HepG2 (cell line): ENCODE data around the gene SLC25A25. TPM values are rescaled to one million over a fixed set of nuclear protein-coding genes. Genes with fewer than 3 reads are reported as not detected.

ENCODE experiments used
- ARID2 ChIP-seq: sonication (generic); formaldehyde crosslinking; IDR thresholded peaks from 2 replicates; pipeline ENCODE4 v1.8.1; 2022; ENCODE audit warnings: mild to moderate bottlenecking, missing genetic modification reagents, borderline replicate concordance
- BRD4 ChIP-seq: sonication (generic); formaldehyde crosslinking; IDR thresholded peaks from 2 replicates; pipeline ENCODE4 v1.4.0; 2020; ENCODE audit warnings: missing genetic modification reagents
- CREB3 ChIP-seq: sonication (generic); formaldehyde crosslinking; IDR thresholded peaks from 2 replicates; pipeline ENCODE4 v1.5.0; 2020; ENCODE audit warnings: missing genetic modification reagents
- EED ChIP-seq: sonication (generic); formaldehyde crosslinking; IDR thresholded peaks from 2 replicates; pipeline ENCODE4 v1.5.0; 2020; ENCODE audit warnings: mild to moderate bottlenecking, missing genetic modification reagents
- ELF1 ChIP-seq: sonication (generic); formaldehyde crosslinking; IDR thresholded peaks from 2 replicates; pipeline ENCODE4 v1.4.0; 2020; ENCODE audit warnings: missing genetic modification reagents
- ESRRA ChIP-seq: sonication (generic); formaldehyde crosslinking; IDR thresholded peaks from 2 replicates; pipeline ENCODE4 v1.5.1; 2020; ENCODE audit warnings: mild to moderate bottlenecking, low read depth, missing genetic modification reagents
- FOXK2 ChIP-seq: fragments of 450-650 bp; IDR thresholded peaks from 2 replicates; pipeline ENCODE4 v1.6.1; 2016
- HNRNPL ChIP-seq: fragments of 200-400 bp; formaldehyde crosslinking; IDR thresholded peaks from 2 replicates; pipeline ENCODE4 v1.6.1; 2017; ENCODE audit warnings: mild to moderate bottlenecking, low read depth, low read length
- KLF11 ChIP-seq: IDR thresholded peaks from 2 replicates; pipeline ENCODE4 v1.6.1; 2016; ENCODE audit warnings: missing compliant biosample characterization
- MYC ChIP-seq: sonication (generic); formaldehyde crosslinking; IDR thresholded peaks from 2 replicates; pipeline ENCODE4 v1.9.0; 2021; ENCODE audit warnings: missing genetic modification reagents, borderline replicate concordance
- NFE2L2 ChIP-seq: fragments of 150-350 bp; IDR thresholded peaks from 2 replicates; pipeline ENCODE4 v1.6.1; 2014; ENCODE audit warnings: low read length
- NRL ChIP-seq: sonication (generic); formaldehyde crosslinking; IDR thresholded peaks from 2 replicates; pipeline ENCODE4 v1.5.0; 2020; ENCODE audit warnings: missing genetic modification reagents, mild to moderate bottlenecking, moderate library complexity, borderline replicate concordance
- POGZ ChIP-seq: sonication (generic); formaldehyde crosslinking; IDR thresholded peaks from 2 replicates; pipeline ENCODE4 v1.4.0; 2020; ENCODE audit warnings: mild to moderate bottlenecking, missing genetic modification reagents
- TOPORS ChIP-seq: sonication (generic); formaldehyde crosslinking; IDR thresholded peaks from 2 replicates; pipeline ENCODE4 v1.8.0; 2023; ENCODE audit warnings: mild to moderate bottlenecking, missing genetic modification reagents
- U2AF1 ChIP-seq: fragments of 200-400 bp; formaldehyde crosslinking; optimal IDR thresholded peaks from 2 replicates; pipeline ENCODE3; 2017; ENCODE audit warnings: mild to moderate bottlenecking, low read depth, low read length
- ZBTB26 ChIP-seq: IDR thresholded peaks from 2 replicates; pipeline ENCODE4 v1.6.1; 2016; ENCODE audit warnings: missing compliant biosample characterization, missing genetic modification reagents, borderline replicate concordance
- ZMYM2 ChIP-seq: sonication (generic); formaldehyde crosslinking; IDR thresholded peaks from 2 replicates; pipeline ENCODE4 v1.8.0; 2022; ENCODE audit warnings: mild to moderate bottlenecking, missing genetic modification reagents
- ZNF138 ChIP-seq: sonication (generic); formaldehyde crosslinking; IDR thresholded peaks from 2 replicates; pipeline ENCODE4 v1.5.0; 2020; ENCODE audit warnings: mild to moderate bottlenecking, low read depth, missing genetic modification reagents
- ZNF296 ChIP-seq: sonication (generic); formaldehyde crosslinking; conservative IDR thresholded peaks from 2 replicates; pipeline ENCODE4 v1.5.0; 2020; ENCODE audit warnings: mild to moderate bottlenecking, missing genetic modification reagents
- ZNF3 ChIP-seq: IDR thresholded peaks from 2 replicates; pipeline ENCODE4 v1.7.0; 2017; ENCODE audit warnings: inconsistent platforms
- ZNF30 ChIP-seq: sonication (generic); formaldehyde crosslinking; IDR thresholded peaks from 2 replicates; pipeline ENCODE4 v1.5.0; 2020; ENCODE audit warnings: mild to moderate bottlenecking, missing genetic modification reagents
- ZNF331 ChIP-seq: sonication (generic); formaldehyde crosslinking; IDR thresholded peaks from 2 replicates; pipeline ENCODE4 v1.4.0; 2020; ENCODE audit warnings: missing genetic modification reagents
- ZNF432 ChIP-seq: sonication (generic); formaldehyde crosslinking; IDR thresholded peaks from 2 replicates; pipeline ENCODE4 v1.5.0; 2020; ENCODE audit warnings: missing genetic modification reagents, mild to moderate bottlenecking, borderline replicate concordance
- ZNF619 ChIP-seq: sonication (generic); formaldehyde crosslinking; IDR thresholded peaks from 2 replicates; pipeline ENCODE4 v1.4.0; 2020; ENCODE audit warnings: mild to moderate bottlenecking, missing genetic modification reagents
- polyA plus RNA-seq, 8 experiments: library from polyadenylated mRNA; depleted of rRNA in 3 of 8; stranded (reverse) in 7 of 8; unstranded in 1 of 8; fragments of >200 nt; fragmentation: Illumina TruSeq in 4 of 8; extraction: Trizol in 4 of 8; gene quantifications; 2 replicates each; pipeline versions ENCODE4 v1.2.1 to v1.2.3, GENCODE V29; 2011 to 2016; ENCODE audit warnings: low read depth in 4 of 8, missing spikeins in 1 of 8, mixed read lengths in 1 of 8; ENCODE audit not compliant: insufficient read depth in 1 of 8
- total RNA-seq, 5 experiments: library from RNA; depleted of rRNA; stranded (reverse); fragments of >200 nt; fragmentation: Illumina TruSeq; extraction: Trizol; gene quantifications; 2 replicates each; pipeline ENCODE4 v1.2.3, GENCODE V29; 2016; ENCODE audit warnings: low read depth in 1 of 5
- TF ChIP-seq, protein P1 (sequence below): sonication (generic); formaldehyde crosslinking; conservative IDR thresholded peaks from 2 replicates; pipeline ENCODE4 v1.5.0; 2020; ENCODE audit warnings: missing genetic modification reagents
- TF ChIP-seq, protein P2 (sequence below): sonication (generic); formaldehyde crosslinking; IDR thresholded peaks from 2 replicates; pipeline ENCODE4 v1.5.0; 2020; ENCODE audit warnings: missing genetic modification reagents, mild to moderate bottlenecking, borderline replicate concordance
- TF ChIP-seq, protein P3 (sequence below): sonication (generic); formaldehyde crosslinking; IDR thresholded peaks from 2 replicates; pipeline ENCODE4 v1.5.0; 2020; ENCODE audit warnings: missing genetic modification reagents

The SLC25A25 gene
- total and polyA plus RNA-seq, 2 of the 13 experiments (the other 11 are each of a cell fraction or from before 2014, with no cell fraction given) = 10.5 to 24.8 TPM

GRCh38 chr9:128073253-128073886 lies 5.3 kb downstream of the SLC25A25 start (continued):
- TF ChIP-seq CREB3 (no peak), ZNF30 (CRISPR knock-in tag) (no peak), POGZ (CRISPR knock-in tag) (no peak), ZNF331 (CRISPR knock-in tag) (no peak), NFE2L2 (no peak), NRL (CRISPR knock-in tag) (no peak), FOXK2 (peak; percentile 36; the same call in 1 of the 2 replicates), U2AF1 (no peak), ZBTB26 (CRISPR knock-in tag) (no peak), ARID2 (CRISPR knock-in tag) (no peak), ZNF296 (CRISPR knock-in tag) (no peak), EED (CRISPR knock-in tag) (no peak), TOPORS (CRISPR knock-in tag) (no peak), ZNF3 (CRISPR knock-in tag) (no peak), ELF1 (CRISPR knock-in tag) (no peak), BRD4 (no peak), ZNF138 (CRISPR knock-in tag) (no peak), KLF11 (no peak), HNRNPL (no peak), ESRRA (CRISPR knock-in tag) (no peak), ZNF619 (CRISPR knock-in tag) (no peak), MYC (CRISPR knock-in tag) (no peak), ZNF432 (CRISPR knock-in tag) (no peak), ZMYM2 (CRISPR knock-in tag) (no peak)
- TF ChIP-seq, protein P1, sequence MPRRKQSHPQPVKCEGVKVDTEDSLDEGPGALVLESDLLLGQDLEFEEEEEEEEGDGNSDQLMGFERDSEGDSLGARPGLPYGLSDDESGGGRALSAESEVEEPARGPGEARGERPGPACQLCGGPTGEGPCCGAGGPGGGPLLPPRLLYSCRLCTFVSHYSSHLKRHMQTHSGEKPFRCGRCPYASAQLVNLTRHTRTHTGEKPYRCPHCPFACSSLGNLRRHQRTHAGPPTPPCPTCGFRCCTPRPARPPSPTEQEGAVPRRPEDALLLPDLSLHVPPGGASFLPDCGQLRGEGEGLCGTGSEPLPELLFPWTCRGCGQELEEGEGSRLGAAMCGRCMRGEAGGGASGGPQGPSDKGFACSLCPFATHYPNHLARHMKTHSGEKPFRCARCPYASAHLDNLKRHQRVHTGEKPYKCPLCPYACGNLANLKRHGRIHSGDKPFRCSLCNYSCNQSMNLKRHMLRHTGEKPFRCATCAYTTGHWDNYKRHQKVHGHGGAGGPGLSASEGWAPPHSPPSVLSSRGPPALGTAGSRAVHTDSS (CRISPR knock-in tag) = no peak
- TF ChIP-seq, protein P2, sequence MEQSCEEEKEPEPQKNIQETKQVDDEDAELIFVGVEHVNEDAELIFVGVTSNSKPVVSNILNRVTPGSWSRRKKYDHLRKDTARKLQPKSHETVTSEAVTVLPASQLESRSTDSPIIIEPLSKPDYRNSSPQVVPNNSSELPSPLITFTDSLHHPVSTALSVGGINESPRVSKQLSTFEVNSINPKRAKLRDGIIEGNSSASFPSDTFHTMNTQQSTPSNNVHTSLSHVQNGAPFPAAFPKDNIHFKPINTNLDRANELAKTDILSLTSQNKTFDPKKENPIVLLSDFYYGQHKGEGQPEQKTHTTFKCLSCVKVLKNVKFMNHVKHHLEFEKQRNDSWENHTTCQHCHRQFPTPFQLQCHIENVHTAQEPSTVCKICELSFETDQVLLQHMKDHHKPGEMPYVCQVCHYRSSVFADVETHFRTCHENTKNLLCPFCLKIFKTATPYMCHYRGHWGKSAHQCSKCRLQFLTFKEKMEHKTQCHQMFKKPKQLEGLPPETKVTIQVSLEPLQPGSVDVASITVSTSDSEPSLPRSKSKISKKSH (CRISPR knock-in tag) = no peak
- TF ChIP-seq, protein P3, sequence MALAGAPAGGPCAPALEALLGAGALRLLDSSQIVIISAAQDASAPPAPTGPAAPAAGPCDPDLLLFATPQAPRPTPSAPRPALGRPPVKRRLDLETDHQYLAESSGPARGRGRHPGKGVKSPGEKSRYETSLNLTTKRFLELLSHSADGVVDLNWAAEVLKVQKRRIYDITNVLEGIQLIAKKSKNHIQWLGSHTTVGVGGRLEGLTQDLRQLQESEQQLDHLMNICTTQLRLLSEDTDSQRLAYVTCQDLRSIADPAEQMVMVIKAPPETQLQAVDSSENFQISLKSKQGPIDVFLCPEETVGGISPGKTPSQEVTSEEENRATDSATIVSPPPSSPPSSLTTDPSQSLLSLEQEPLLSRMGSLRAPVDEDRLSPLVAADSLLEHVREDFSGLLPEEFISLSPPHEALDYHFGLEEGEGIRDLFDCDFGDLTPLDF (CRISPR knock-in tag) = no peak
